Measurements from ENCODE around the gene HDAC4. TPM values are rescaled to one million over a fixed set of nuclear protein-coding genes. Genes with fewer than 3 reads are reported as not detected.

The HDAC4 gene
- total and polyA plus RNA-seq, 2 of the 8 experiments (the other 6 are each of a cell fraction or from before 2014, with no cell fraction given), result 15.4 to 31.5 TPM

- POLR2A ChIA-PET (ENCODE audit: partially characterized antibody), result no interaction called here
- H3K27ac ChIP-seq (ENCODE audit: low read depth, low read length), result no peak overlapping the region
- peaks cover 4 to 9% of the 10 kb centered on the region in 2 experiments for H4K20me1 ChIP-seq (replicated peaks in 1 of 2; ENCODE audit: control insufficient read depth in 1 of 2, insufficient read depth in 2 of 2, low read length in 2 of 2)
- H3K4me2 ChIP-seq (ENCODE audit: insufficient read depth in 1 of 2, low read depth in 2 of 2, low read length in 2 of 2), result no peak overlapping the region
- H3K23me2 ChIP-seq (ENCODE audit: low read depth, low read length), result no peaks in the 10 kb centered on the region
- H3K56ac ChIP-seq (replicated peaks; ENCODE audit: insufficient read length, low read depth, low read length), result no peak overlapping the region
- no peak overlapping the region for H3K4me3 ChIP-seq (ENCODE audit: extremely low read depth in 1 of 4, insufficient read depth in 2 of 4, low read depth in 3 of 4, low read length in 4 of 4)
- DNase-seq (ENCODE audit: low read depth in 1 of 2, low spot score in 2 of 2) (no peak), FAIRE-seq (no peak)
- H3K27me3 ChIP-seq (replicated peaks in 1 of 4; ENCODE audit: control insufficient read depth in 3 of 4, extremely low read depth in 1 of 4, insufficient read depth in 3 of 4, low read length in 3 of 4), result no peaks in the 10 kb centered on the region
- no peak overlapping the region for H3K9ac ChIP-seq (replicated peaks in 1 of 4; ENCODE audit: extremely low read depth in 1 of 4, low read depth in 3 of 4, low read length in 3 of 4)
- peak overlapping the region; percentile 52; the same call in 1 of the 2 replicates for H4K8ac ChIP-seq (ENCODE audit: extremely low read depth, insufficient read depth, low read length)
- no peak overlapping the region for H4K5ac ChIP-seq (ENCODE audit: insufficient read length, low read depth, low read length)
- peak overlapping the region; percentile 16 for H4K91ac ChIP-seq (replicated peaks; ENCODE audit: insufficient read length, low read length)
- no peak overlapping the region for H2BK120ac ChIP-seq (replicated peaks; ENCODE audit: low read depth, low read length)
- H2AFZ ChIP-seq (ENCODE audit: low read length), result no peak overlapping the region
- CTCF ChIA-PET (ENCODE audit: partially characterized antibody), result no interaction called here
- H3K36me3 ChIP-seq (ENCODE audit: control insufficient read depth in 2 of 4, insufficient read depth in 4 of 4, low read length in 3 of 4), result no peaks in the 10 kb centered on the region
- no peak overlapping the region for H3K14ac ChIP-seq (ENCODE audit: insufficient read length)
- H3K18ac ChIP-seq (ENCODE audit: extremely low read depth, low read length), result no peak overlapping the region; the same call in 1 of the 2 replicates
- H2AK5ac ChIP-seq (ENCODE audit: low read depth, low read length), result no peak overlapping the region
- H2BK20ac ChIP-seq (ENCODE audit: low read length), result no peak overlapping the region
- H3K79me1 ChIP-seq (ENCODE audit: low read depth, low read length), result peaks cover 4% of the 10 kb centered on the region; the same call in 1 of the 2 replicates
- peak overlapping the region; percentile 22 for H3K4ac ChIP-seq (replicated peaks; ENCODE audit: insufficient read length, low read depth, low read length)
- no peak overlapping the region for H3K23ac ChIP-seq (ENCODE audit: insufficient read length)
- no peak overlapping the region; the same call in 1 of the 2 replicates for H2BK5ac ChIP-seq (ENCODE audit: low read depth, low read length)
- 92% methylated on average over 19 of the region's 19 CpGs; no CpG with 5 or more reads in 1 of the 2 experiments for WGBS, 2 experiments (ENCODE audit: extremely low coverage in 1 of 2, insufficient coverage in 1 of 2, insufficient read length in 1 of 2, insufficient replicate concordance in 2 of 2, low coverage in 1 of 2, low lambda C conversion rate in 2 of 2, missing lambda C conversion rate in 1 of 2)
- no peak overlapping the region for H2BK12ac ChIP-seq (ENCODE audit: low read depth, low read length)
- peaks cover 0 to 72% of the 10 kb centered on the region in 2 experiments; a peak in 2 of 4 replicates for H3K79me2 ChIP-seq (ENCODE audit: control insufficient read depth in 1 of 2, insufficient read depth in 2 of 2, low read length in 2 of 2)
- peaks cover 9 to 42% (median 21%) of the 10 kb centered on the region in 4 experiments for H3K4me1 ChIP-seq (replicated peaks in 1 of 4; ENCODE audit: control insufficient read depth in 3 of 4, insufficient read depth in 4 of 4, low read length in 3 of 4)
- no peak overlapping the region; the same call in 1 of the 2 replicates for H2BK15ac ChIP-seq (ENCODE audit: low read length)
- no peaks in the 10 kb centered on the region for H3K9me3 ChIP-seq (ENCODE audit: insufficient read depth in 2 of 2, low read depth in 1 of 2, low read length in 1 of 2)
- no peak for TF ChIP-seq MAX (IDR thresholded peaks at IDR 0.05)
- TF ChIP-seq GTF2F1 (IDR thresholded peaks at IDR 0.05; ENCODE audit: borderline replicate concordance, low read depth, low read length), result no peak
- no peak for TF ChIP-seq YY1 (IDR thresholded peaks at IDR 0.05; ENCODE audit: low read depth, low read length)
- TF ChIP-seq PHF8 (conservative IDR thresholded peaks at IDR 0.05; ENCODE audit: low read depth, low read length), result no peak
- no peak for TF ChIP-seq CHD2 (IDR thresholded peaks at IDR 0.05; ENCODE audit: low read length)
- TF ChIP-seq, protein P1, sequence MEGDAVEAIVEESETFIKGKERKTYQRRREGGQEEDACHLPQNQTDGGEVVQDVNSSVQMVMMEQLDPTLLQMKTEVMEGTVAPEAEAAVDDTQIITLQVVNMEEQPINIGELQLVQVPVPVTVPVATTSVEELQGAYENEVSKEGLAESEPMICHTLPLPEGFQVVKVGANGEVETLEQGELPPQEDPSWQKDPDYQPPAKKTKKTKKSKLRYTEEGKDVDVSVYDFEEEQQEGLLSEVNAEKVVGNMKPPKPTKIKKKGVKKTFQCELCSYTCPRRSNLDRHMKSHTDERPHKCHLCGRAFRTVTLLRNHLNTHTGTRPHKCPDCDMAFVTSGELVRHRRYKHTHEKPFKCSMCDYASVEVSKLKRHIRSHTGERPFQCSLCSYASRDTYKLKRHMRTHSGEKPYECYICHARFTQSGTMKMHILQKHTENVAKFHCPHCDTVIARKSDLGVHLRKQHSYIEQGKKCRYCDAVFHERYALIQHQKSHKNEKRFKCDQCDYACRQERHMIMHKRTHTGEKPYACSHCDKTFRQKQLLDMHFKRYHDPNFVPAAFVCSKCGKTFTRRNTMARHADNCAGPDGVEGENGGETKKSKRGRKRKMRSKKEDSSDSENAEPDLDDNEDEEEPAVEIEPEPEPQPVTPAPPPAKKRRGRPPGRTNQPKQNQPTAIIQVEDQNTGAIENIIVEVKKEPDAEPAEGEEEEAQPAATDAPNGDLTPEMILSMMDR (IDR thresholded peaks at IDR 0.05; ENCODE audit: control extremely low read depth in 1 of 3, insufficient read depth in 1 of 3, low read depth in 1 of 3, low read length in 3 of 3), result no peak
- no peak for TF ChIP-seq MAFK (IDR thresholded peaks at IDR 0.05; ENCODE audit: low read depth, low read length)
- no peak for TF ChIP-seq SRF (IDR thresholded peaks at IDR 0.05; ENCODE audit: low read depth, low read length)
- no peak for TF ChIP-seq POLR2AphosphoS5 (IDR thresholded peaks at IDR 0.05; ENCODE audit: low read depth, low read length)
Measured at GRCh38 chr2:239299218-239299939, 101.4 kb downstream of the HDAC4 start.

All from H1 (cell line).